GM18517 (cell line): Measurements from ENCODE around the gene SCAMP1.

ENCODE experiments used
- ATAC-seq: cut with Tn5 transposase; IDR thresholded peaks from one replicate; pipeline ENCODE4 v1.9.1; 2021; ENCODE audit warnings: mild to moderate bottlenecking, moderate library complexity; ENCODE audit not compliant: unreplicated experiment

The SCAMP1 gene

GRCh38 chr5:78490709-78491485 lies 130.5 kb downstream of the SCAMP1 start:
- ATAC-seq, result no peak

- ATAC-seq, result no peak
Observed at GRCh38 chr5:78492224-78492623, 131.8 kb downstream of the SCAMP1 start.

GRCh38 chr5:78492650-78493049 lies 132.2 kb downstream of the SCAMP1 start:
- no peak for ATAC-seq

- no peak for ATAC-seq
Observed at GRCh38 chr5:78495800-78496199, 135.4 kb downstream of the SCAMP1 start.

- ATAC-seq, result no peak
Observed at GRCh38 chr5:78496373-78496772, 136.0 kb downstream of the SCAMP1 start.

- ATAC-seq, result no peak
Observed at GRCh38 chr5:78497573-78498533, 137.4 kb downstream of the SCAMP1 start.

GRCh38 chr5:78499485-78499884 lies 139.1 kb downstream of the SCAMP1 start:
- ATAC-seq, result no peak

- no peak for ATAC-seq
Observed at GRCh38 chr5:78500028-78500427, 139.6 kb downstream of the SCAMP1 start.

- no peak for ATAC-seq
Observed at GRCh38 chr5:78500871-78501270, 140.5 kb downstream of the SCAMP1 start.

GRCh38 chr5:78501411-78502352 lies 141.3 kb downstream of the SCAMP1 start:
- ATAC-seq, result no peak

- ATAC-seq, result no peak
Observed at GRCh38 chr5:78503958-78504653, 143.7 kb downstream of the SCAMP1 start.

GRCh38 chr5:78504704-78505677 lies 144.6 kb downstream of the SCAMP1 start:
- no peak for ATAC-seq

- no peak for ATAC-seq
Observed at GRCh38 chr5:78505860-78506259, 145.4 kb downstream of the SCAMP1 start.

GRCh38 chr5:78506261-78507024 lies 146.0 kb downstream of the SCAMP1 start:
- no peak for ATAC-seq

GRCh38 chr5:78507531-78507930 lies 147.1 kb downstream of the SCAMP1 start:
- no peak for ATAC-seq

GRCh38 chr5:78508186-78508765 lies 147.9 kb downstream of the SCAMP1 start:
- ATAC-seq, result no peak

- no peak for ATAC-seq
Observed at GRCh38 chr5:78509145-78509865, 148.9 kb downstream of the SCAMP1 start.
